Measurements from ENCODE around the gene ACTN4. TPM values are rescaled to one million over a fixed set of nuclear protein-coding genes. Genes with fewer than 3 reads are reported as not detected.
A peak's percentile ranks its signal among the peaks of the same experiment; 100 is the strongest.

ACTN4 gene
- total RNA-seq, 1 donor, result 229 TPM

DNA sequence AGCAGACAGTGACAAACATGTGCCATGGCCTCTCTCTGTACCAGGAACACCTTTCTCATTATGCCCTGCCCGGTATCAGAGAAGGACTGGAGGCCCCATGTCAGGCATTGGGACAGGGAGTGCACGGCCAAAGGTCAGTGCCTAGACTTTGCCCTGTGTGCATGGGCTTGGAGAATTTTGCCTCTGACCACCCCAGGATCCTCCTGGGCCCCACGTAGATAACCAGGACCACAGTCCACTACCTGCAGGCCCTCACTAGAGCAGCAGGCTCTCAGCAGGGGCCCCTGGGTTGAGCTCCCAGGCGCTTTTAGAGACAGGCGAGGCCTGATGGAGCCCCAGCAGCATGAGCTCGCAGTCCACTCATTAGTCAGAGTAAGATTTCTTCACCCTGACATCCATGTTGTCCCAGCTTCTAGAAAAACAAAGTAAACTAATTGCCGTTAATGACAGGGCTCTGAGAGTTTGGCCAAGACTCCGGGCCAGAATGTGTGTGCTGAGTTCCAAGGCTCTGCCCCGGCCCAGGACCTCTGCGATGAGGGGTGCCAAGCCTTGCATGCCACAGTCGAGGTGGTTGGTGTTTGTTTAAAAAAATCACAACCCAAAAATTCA, 54.1 kb downstream of the ACTN4 start:
- H3K4me3 ChIP-seq (ENCODE audit: insufficient read depth, low read length), result no peak overlapping the region
- DNase-seq (ENCODE audit: insufficient read length, low spot score, missing footprints), result peak; percentile 53
- H2AFZ ChIP-seq (ENCODE audit: low read length), result no peak overlapping the region
- no peaks in the 10 kb centered on the region for H3K9me3 ChIP-seq (ENCODE audit: low read depth, low read length)
- peaks cover 100% of the 10 kb centered on the region for H3K79me2 ChIP-seq (ENCODE audit: insufficient read depth, low read length)
- H3K36me3 ChIP-seq (ENCODE audit: insufficient read depth, low read length), result peaks cover 84% of the 10 kb centered on the region
- H3K4me2 ChIP-seq (ENCODE audit: insufficient read depth, low read length), result no peak overlapping the region
- TF ChIP-seq, protein P1, sequence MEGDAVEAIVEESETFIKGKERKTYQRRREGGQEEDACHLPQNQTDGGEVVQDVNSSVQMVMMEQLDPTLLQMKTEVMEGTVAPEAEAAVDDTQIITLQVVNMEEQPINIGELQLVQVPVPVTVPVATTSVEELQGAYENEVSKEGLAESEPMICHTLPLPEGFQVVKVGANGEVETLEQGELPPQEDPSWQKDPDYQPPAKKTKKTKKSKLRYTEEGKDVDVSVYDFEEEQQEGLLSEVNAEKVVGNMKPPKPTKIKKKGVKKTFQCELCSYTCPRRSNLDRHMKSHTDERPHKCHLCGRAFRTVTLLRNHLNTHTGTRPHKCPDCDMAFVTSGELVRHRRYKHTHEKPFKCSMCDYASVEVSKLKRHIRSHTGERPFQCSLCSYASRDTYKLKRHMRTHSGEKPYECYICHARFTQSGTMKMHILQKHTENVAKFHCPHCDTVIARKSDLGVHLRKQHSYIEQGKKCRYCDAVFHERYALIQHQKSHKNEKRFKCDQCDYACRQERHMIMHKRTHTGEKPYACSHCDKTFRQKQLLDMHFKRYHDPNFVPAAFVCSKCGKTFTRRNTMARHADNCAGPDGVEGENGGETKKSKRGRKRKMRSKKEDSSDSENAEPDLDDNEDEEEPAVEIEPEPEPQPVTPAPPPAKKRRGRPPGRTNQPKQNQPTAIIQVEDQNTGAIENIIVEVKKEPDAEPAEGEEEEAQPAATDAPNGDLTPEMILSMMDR (IDR thresholded peaks at IDR 0.05; ENCODE audit: extremely low read depth, low read depth, low read length), result no peak
- H3K27ac ChIP-seq (ENCODE audit: low read depth, low read length), result peak overlapping the region; percentile 66
- H3K27me3 ChIP-seq (ENCODE audit: insufficient read depth, low read length), result no peaks in the 10 kb centered on the region
- H4K20me1 ChIP-seq (ENCODE audit: insufficient read depth, low read length), result peaks cover 67% of the 10 kb centered on the region
- H3K4me1 ChIP-seq (ENCODE audit: insufficient read depth, low read length), result peaks cover 9% of the 10 kb centered on the region

DNA sequence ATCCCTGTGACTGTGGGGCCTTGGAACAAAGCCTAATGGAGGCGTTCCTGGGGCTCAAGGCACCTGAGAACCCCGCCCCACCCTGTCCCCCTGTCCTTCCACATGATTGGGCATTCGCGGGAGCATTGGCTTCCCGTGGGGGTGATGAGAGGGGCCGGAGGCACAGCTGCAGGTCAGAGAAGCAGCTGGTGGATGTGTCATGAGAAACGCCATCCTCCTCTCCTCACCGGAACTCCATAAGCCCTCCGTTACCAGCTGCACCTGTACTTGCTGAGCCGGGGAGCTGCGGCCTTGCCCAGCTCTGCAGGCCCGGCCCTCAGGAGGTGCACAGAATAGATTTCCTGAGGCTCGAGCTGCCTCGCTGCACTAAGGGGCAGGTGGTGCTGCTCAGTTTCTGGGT, 54.8 kb downstream of the ACTN4 start:
- Histone ChIP-seq H3K27ac (ENCODE audit: low read depth, low read length) (peak overlapping the region; percentile 66), H3K27me3 (ENCODE audit: insufficient read depth, low read length) (no peaks in the 10 kb centered on the region), H3K9me3 (ENCODE audit: low read depth, low read length) (no peaks in the 10 kb centered on the region), H3K4me2 (ENCODE audit: insufficient read depth, low read length) (no peak overlapping the region), H2AFZ (ENCODE audit: low read length) (no peak overlapping the region), H3K79me2 (ENCODE audit: insufficient read depth, low read length) (peaks cover 100% of the 10 kb centered on the region), H3K36me3 (ENCODE audit: insufficient read depth, low read length) (peaks cover 86% of the 10 kb centered on the region), H3K4me3 (ENCODE audit: insufficient read depth, low read length) (no peak overlapping the region), H4K20me1 (ENCODE audit: insufficient read depth, low read length) (peaks cover 66% of the 10 kb centered on the region), H3K4me1 (ENCODE audit: insufficient read depth, low read length) (peaks cover 13% of the 10 kb centered on the region)
- no peak for DNase-seq (ENCODE audit: insufficient read length, low spot score, missing footprints)
- TF ChIP-seq, protein P1 (IDR thresholded peaks at IDR 0.05; ENCODE audit: extremely low read depth, low read depth, low read length), result no peak

DNA sequence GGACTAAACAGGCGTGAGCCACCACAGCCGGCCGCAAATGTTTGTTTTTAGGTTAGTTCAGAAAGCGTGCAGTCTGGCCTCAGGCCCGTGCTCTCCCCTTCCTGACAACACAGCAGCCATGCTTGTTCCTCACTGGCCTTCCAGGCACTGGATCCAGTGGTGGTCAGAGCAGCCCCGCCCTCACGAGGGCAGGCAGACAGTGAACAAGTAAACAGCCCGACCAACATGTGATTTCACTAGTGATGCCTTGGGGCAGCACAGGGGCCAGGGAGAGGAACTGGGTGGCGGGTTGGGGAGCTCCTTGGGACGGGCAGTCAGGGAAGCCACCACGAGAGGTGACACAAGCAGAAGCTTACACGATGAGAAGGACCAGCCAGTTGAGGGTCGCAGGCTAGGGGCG, 56.1 kb downstream of the ACTN4 start:
- peak; percentile 55 for DNase-seq (ENCODE audit: insufficient read length, low spot score, missing footprints)
- H3K9me3 ChIP-seq (ENCODE audit: low read depth, low read length), result no peaks in the 10 kb centered on the region
- peaks cover 25% of the 10 kb centered on the region for H3K4me1 ChIP-seq (ENCODE audit: insufficient read depth, low read length)
- H3K79me2 ChIP-seq (ENCODE audit: insufficient read depth, low read length), result peaks cover 100% of the 10 kb centered on the region
- H3K27ac ChIP-seq (ENCODE audit: low read depth, low read length), result no peak overlapping the region
- TF ChIP-seq, protein P1 (IDR thresholded peaks at IDR 0.05; ENCODE audit: extremely low read depth, low read depth, low read length), result no peak
- H4K20me1 ChIP-seq (ENCODE audit: insufficient read depth, low read length), result peaks cover 60% of the 10 kb centered on the region
- no peak overlapping the region for H3K4me3 ChIP-seq (ENCODE audit: insufficient read depth, low read length)
- H3K27me3 ChIP-seq (ENCODE audit: insufficient read depth, low read length), result no peaks in the 10 kb centered on the region
- no peak overlapping the region for H3K4me2 ChIP-seq (ENCODE audit: insufficient read depth, low read length)
- peaks cover 91% of the 10 kb centered on the region for H3K36me3 ChIP-seq (ENCODE audit: insufficient read depth, low read length)
- H2AFZ ChIP-seq (ENCODE audit: low read length), result no peak overlapping the region

DNA sequence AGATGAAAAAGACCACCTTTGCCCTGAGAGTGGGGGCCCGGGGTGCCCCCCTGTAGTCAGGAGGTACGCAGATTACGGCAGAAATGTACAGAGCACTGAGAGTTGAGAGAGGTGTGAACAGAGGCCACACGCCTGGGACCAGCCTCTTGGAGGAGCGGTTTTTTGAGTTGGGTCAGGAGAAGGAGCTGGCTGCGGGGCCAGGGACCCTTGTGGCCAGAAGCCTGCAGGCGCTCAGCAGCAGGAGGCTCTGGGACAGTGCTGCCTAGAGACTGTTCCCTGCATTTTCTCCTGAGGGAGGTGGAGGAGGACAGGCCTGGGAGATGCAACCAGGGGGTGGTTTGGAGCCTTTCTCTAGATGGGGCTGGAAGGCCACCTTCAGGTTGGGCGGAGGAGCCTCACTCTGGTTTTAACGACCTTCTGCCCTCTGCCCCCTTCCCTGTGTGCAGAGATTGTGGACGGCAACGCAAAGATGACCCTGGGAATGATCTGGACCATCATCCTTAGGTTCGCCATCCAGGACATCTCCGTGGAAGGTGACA, 57.1 kb downstream of the ACTN4 start:
- Histone ChIP-seq H3K4me2 (ENCODE audit: insufficient read depth, low read length) (no peak overlapping the region), H3K27me3 (ENCODE audit: insufficient read depth, low read length) (no peaks in the 10 kb centered on the region), H3K79me2 (ENCODE audit: insufficient read depth, low read length) (peaks cover 99% of the 10 kb centered on the region), H3K27ac (ENCODE audit: low read depth, low read length) (no peak overlapping the region), H3K36me3 (ENCODE audit: insufficient read depth, low read length) (peaks cover 97% of the 10 kb centered on the region), H4K20me1 (ENCODE audit: insufficient read depth, low read length) (peaks cover 56% of the 10 kb centered on the region), H2AFZ (ENCODE audit: low read length) (no peak overlapping the region), H3K4me1 (ENCODE audit: insufficient read depth, low read length) (peaks cover 27% of the 10 kb centered on the region), H3K4me3 (ENCODE audit: insufficient read depth, low read length) (no peak overlapping the region), H3K9me3 (ENCODE audit: low read depth, low read length) (no peaks in the 10 kb centered on the region)
- TF ChIP-seq, protein P1 (IDR thresholded peaks at IDR 0.05; ENCODE audit: extremely low read depth, low read depth, low read length), result no peak
- peak; percentile 29 for DNase-seq (ENCODE audit: insufficient read length, low spot score, missing footprints)
